WTC11 (cell line): Measurements from ENCODE around the gene CTXN3. TPM values are rescaled to one million over a fixed set of nuclear protein-coding genes. Genes with fewer than 3 reads are reported as not detected.

Source experiments
- ATAC-seq: fragments of 200-7000 bp; cut with Tn5 transposase; 2 replicates; pipeline ENCODE4 v1.10.0; 2021; ENCODE audit warnings: mild to moderate bottlenecking, moderate library complexity
- CTCF ChIA-PET: fragments of 300-600 bp; sonication (Branson Sonifier 250); formaldehyde crosslinking; loops from one replicate; lab custom pipeline; 2021; ENCODE audit warnings: antibody characterized with exemption; lab: Charles Lee
- POLR2A ChIA-PET: fragments of 350-600 bp; sonication (Branson Sonifier 250); formaldehyde crosslinking; loops from one replicate; lab custom pipeline; 2021; ENCODE audit warnings: antibody characterized with exemption; lab: Charles Lee
- DNase-seq: peaks from one replicate; pipeline ENCODE4 v3.0.0; 2021; ENCODE audit warnings: low spot score
- H3K27ac Mint-ChIP-seq: 2 replicates; pipeline ENCODE4 v1.8.0; 2021; ENCODE audit warnings: mixed read lengths
- H3K27me3 Mint-ChIP-seq: 2 replicates; pipeline ENCODE4 v1.8.0; 2021; ENCODE audit warnings: low read depth, mild to moderate bottlenecking, moderate library complexity, mixed read lengths
- H3K36me3 Mint-ChIP-seq: 2 replicates; pipeline ENCODE4 v1.8.0; 2021; ENCODE audit warnings: mixed read lengths
- H3K4me1 Mint-ChIP-seq: 2 replicates; pipeline ENCODE4 v1.8.0; 2022; ENCODE audit warnings: mixed read lengths
- H3K4me3 Mint-ChIP-seq: 2 replicates; pipeline ENCODE4 v1.8.0; 2021; ENCODE audit warnings: mild to moderate bottlenecking, moderate library complexity, mixed read lengths
- H3K9me3 Mint-ChIP-seq: 2 replicates; pipeline ENCODE4 v1.8.0; 2021; ENCODE audit warnings: mixed read lengths
- CBFB ChIP-seq: sonication (generic); formaldehyde crosslinking; IDR thresholded peaks from 2 replicates; pipeline ENCODE4 v1.8.1; 2022; ENCODE audit warnings: mild to moderate bottlenecking, low read depth, missing genetic modification reagents
- EMX1 ChIP-seq: fragments of 250-450 bp; sonication (Bioruptor Pico); IDR thresholded peaks from 2 replicates; pipeline ENCODE4 v1.8.0; 2021; ENCODE audit warnings: mild to moderate bottlenecking
- ESRRA ChIP-seq: sonication (generic); formaldehyde crosslinking; IDR thresholded peaks from 2 replicates; pipeline ENCODE4 v1.8.1; 2022; ENCODE audit warnings: mild to moderate bottlenecking, missing genetic modification reagents, borderline replicate concordance
- IRF2 ChIP-seq: sonication (generic); formaldehyde crosslinking; IDR thresholded peaks from 2 replicates; pipeline ENCODE4 v1.8.0; 2022; ENCODE audit warnings: low read depth, missing genetic modification reagents, borderline replicate concordance
- MXD4 ChIP-seq: fragments of 250-450 bp; sonication (Bioruptor Pico); IDR thresholded peaks from 2 replicates; pipeline ENCODE4 v1.8.0; 2021; ENCODE audit warnings: mild to moderate bottlenecking, moderate library complexity, borderline replicate concordance
- NFE2L1 ChIP-seq: sonication (generic); formaldehyde crosslinking; IDR thresholded peaks from 2 replicates; pipeline ENCODE4 v1.8.1; 2023; ENCODE audit warnings: missing genetic modification reagents
- OVOL2 ChIP-seq: fragments of 250-450 bp; sonication (Bioruptor Pico); IDR thresholded peaks from 2 replicates; pipeline ENCODE4 v1.9.0; 2021; ENCODE audit warnings: mild to moderate bottlenecking, borderline replicate concordance
- SMAD4 ChIP-seq: sonication (generic); formaldehyde crosslinking; IDR thresholded peaks from 2 replicates; pipeline ENCODE4 v1.8.0; 2022; ENCODE audit warnings: mild to moderate bottlenecking, missing genetic modification reagents
- TEAD1 ChIP-seq: sonication (generic); formaldehyde crosslinking; IDR thresholded peaks from 2 replicates; pipeline ENCODE4 v1.8.0; 2022; ENCODE audit warnings: mild to moderate bottlenecking, missing genetic modification reagents
- ZNF121 ChIP-seq: sonication (generic); formaldehyde crosslinking; IDR thresholded peaks from 2 replicates; pipeline ENCODE4 v1.8.0; 2023; ENCODE audit warnings: missing genetic modification reagents
- ZNF263 ChIP-seq: sonication (generic); formaldehyde crosslinking; IDR thresholded peaks from 2 replicates; pipeline ENCODE4 v1.8.1; 2022; ENCODE audit warnings: low read depth, mild to moderate bottlenecking, moderate library complexity, missing genetic modification reagents
- total RNA-seq: library from RNA; stranded (reverse); gene quantifications from 3 replicates; pipeline ENCODE4 v1.2.3, GENCODE V29; 2021
- TF ChIP-seq, protein P1 (sequence below): sonication (generic); formaldehyde crosslinking; IDR thresholded peaks from 2 replicates; pipeline ENCODE4 v1.8.1; 2022; ENCODE audit warnings: low read depth, mild to moderate bottlenecking, moderate library complexity, missing genetic modification reagents, borderline replicate concordance
- TF ChIP-seq, protein P2 (sequence below): sonication (generic); formaldehyde crosslinking; IDR thresholded peaks from 2 replicates; pipeline ENCODE4 v1.8.1; 2022; ENCODE audit warnings: missing genetic modification reagents, borderline replicate concordance
- TF ChIP-seq, protein P3 (sequence below): sonication (generic); formaldehyde crosslinking; IDR thresholded peaks from 2 replicates; pipeline ENCODE4 v1.8.1; 2022; ENCODE audit warnings: low read depth, missing genetic modification reagents, borderline replicate concordance
- TF ChIP-seq, protein P4 (sequence below): fragments of 250-450 bp; sonication (Bioruptor Pico); IDR thresholded peaks from 2 replicates; pipeline ENCODE4 v1.9.0; 2021; ENCODE audit warnings: moderate library complexity, mild to moderate bottlenecking, inconsistent platforms, borderline replicate concordance
- TF ChIP-seq, protein P5 (sequence below): sonication (generic); formaldehyde crosslinking; IDR thresholded peaks from 2 replicates; pipeline ENCODE4 v1.8.1; 2023; ENCODE audit warnings: mild to moderate bottlenecking, missing genetic modification reagents, moderate library complexity
- TF ChIP-seq, protein P6 (sequence below): sonication (generic); formaldehyde crosslinking; IDR thresholded peaks from 2 replicates; pipeline ENCODE4 v1.8.0; 2023; ENCODE audit warnings: missing genetic modification reagents, mild to moderate bottlenecking, borderline replicate concordance

Gene CTXN3
- total RNA-seq, 1 experiment from 2014 or later: not detected

DNA sequence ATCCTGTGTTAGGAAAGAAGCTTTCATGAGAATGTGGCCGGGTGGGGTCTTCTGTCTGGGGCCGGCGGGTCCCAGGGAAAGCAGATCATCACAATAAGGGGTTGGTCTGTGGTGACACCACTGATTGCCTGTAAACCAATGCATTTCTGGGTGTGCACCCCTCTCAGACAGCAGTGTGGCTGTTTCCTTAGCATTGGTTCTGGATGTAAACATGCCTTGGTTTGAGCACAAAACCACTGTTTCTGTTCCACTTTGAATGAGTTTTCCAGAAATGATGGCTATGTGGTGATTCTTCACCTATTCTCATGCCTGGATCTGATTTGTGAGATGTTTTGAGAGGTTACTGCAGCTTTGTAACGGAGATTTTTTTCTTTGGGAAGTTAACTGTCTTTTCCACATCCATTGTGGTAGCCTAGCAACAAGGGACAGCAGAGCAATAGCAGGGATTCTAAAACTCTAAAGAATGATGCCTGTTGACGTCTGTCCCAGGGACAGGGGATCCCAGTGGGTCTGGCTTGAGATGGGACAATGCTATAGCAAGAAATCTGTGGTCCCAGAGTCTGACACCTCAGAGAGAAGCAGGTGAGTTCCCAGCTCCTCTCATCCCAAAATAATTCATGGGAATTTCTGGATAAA is 54.2 kb downstream of the CTXN3 start, which contains the start of gene CCDC192:
Gene CCDC192 (plus strand): TSS at position 466 of the 636 bp plus-strand sequence. CDS start 55 bp downstream, at position 521.
- DNase-seq (no peak), ATAC-seq (peak; percentile 60)
- POLR2A ChIA-PET: interaction anchor here (0.8 kb wide), 1 partner anchor 91 kb away, joined by 3 read pairs; no protein-coding TSS in a partner anchor
- TF ChIP-seq OVOL2 (CRISPR knock-in tag) (no peak), SMAD4 (no peak), ZNF121 (CRISPR knock-in tag) (no peak)
- TF ChIP-seq, protein P1, sequence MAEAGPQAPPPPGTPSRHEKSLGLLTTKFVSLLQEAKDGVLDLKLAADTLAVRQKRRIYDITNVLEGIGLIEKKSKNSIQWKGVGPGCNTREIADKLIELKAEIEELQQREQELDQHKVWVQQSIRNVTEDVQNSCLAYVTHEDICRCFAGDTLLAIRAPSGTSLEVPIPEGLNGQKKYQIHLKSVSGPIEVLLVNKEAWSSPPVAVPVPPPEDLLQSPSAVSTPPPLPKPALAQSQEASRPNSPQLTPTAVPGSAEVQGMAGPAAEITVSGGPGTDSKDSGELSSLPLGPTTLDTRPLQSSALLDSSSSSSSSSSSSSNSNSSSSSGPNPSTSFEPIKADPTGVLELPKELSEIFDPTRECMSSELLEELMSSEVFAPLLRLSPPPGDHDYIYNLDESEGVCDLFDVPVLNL (CRISPR knock-in tag): no peak
- no peaks in the 10 kb centered on the region for H3K9me3 Mint-ChIP-seq
- peaks cover 9% of the 10 kb centered on the region for H3K4me1 Mint-ChIP-seq
- H3K4me3 Mint-ChIP-seq: no peak within 1 kb of the TSS
- H3K36me3 Mint-ChIP-seq: no peaks in the 10 kb centered on the region
- no peak within 1 kb of the TSS; the same call in 1 of the 2 replicates for H3K27ac Mint-ChIP-seq
- no peaks in the 10 kb centered on the region for H3K27me3 Mint-ChIP-seq
- CTCF ChIA-PET: no interaction called here

DNA sequence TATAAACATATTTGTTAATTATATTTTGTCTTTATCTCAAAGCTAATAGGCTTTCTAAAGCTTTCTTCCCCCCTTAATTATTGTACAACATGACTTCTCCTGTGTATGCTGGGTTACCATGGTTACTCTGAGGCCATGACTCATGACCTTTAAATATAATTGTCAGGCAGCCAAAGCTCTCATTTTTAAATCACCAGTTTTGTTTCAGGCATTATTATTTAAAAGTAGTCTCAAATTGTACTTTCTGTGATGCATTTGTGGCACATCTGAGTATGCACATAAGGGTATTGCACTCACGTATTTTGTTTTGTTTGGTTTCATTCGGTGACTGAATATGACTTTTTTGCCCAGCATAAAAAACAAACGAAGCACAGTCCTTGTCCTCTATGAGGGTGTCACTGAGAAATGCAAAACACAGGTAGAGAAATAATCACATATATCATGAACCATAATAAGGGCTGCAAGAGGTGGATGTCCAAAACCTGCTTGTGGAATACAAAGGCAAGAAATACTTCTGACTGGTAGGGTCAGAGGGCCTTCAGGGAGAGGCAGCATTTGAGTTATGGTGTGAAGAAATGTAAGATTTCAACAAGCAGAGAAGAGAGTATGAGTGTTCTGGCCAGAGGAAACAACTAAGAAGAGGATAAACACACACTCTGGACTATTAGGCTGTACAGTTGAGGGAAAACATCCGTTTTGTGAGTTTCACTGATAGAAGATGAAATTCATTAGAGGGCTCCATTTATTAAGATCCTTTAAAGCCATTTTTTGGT is 56.4 kb downstream of the CTXN3 start:
- POLR2A ChIA-PET: no interaction called here
- H3K27me3 Mint-ChIP-seq: no peaks in the 10 kb centered on the region
- TF ChIP-seq, protein P2, sequence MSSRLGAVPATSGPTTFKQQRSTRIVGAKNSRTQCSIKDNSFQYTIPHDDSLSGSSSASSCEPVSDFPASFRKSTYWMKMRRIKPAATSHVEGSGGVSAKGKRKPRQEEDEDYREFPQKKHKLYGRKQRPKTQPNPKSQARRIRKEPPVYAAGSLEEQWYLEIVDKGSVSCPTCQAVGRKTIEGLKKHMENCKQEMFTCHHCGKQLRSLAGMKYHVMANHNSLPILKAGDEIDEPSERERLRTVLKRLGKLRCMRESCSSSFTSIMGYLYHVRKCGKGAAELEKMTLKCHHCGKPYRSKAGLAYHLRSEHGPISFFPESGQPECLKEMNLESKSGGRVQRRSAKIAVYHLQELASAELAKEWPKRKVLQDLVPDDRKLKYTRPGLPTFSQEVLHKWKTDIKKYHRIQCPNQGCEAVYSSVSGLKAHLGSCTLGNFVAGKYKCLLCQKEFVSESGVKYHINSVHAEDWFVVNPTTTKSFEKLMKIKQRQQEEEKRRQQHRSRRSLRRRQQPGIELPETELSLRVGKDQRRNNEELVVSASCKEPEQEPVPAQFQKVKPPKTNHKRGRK (CRISPR knock-in tag): no peak
- TF ChIP-seq MXD4: no peak
- TF ChIP-seq, protein P3, sequence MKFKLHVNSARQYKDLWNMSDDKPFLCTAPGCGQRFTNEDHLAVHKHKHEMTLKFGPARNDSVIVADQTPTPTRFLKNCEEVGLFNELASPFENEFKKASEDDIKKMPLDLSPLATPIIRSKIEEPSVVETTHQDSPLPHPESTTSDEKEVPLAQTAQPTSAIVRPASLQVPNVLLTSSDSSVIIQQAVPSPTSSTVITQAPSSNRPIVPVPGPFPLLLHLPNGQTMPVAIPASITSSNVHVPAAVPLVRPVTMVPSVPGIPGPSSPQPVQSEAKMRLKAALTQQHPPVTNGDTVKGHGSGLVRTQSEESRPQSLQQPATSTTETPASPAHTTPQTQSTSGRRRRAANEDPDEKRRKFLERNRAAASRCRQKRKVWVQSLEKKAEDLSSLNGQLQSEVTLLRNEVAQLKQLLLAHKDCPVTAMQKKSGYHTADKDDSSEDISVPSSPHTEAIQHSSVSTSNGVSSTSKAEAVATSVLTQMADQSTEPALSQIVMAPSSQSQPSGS (CRISPR knock-in tag): no peak
- TF ChIP-seq NFE2L1 (CRISPR knock-in tag): no peak
- TF ChIP-seq ZNF263 (CRISPR knock-in tag): no peak
- TF ChIP-seq, protein P4, sequence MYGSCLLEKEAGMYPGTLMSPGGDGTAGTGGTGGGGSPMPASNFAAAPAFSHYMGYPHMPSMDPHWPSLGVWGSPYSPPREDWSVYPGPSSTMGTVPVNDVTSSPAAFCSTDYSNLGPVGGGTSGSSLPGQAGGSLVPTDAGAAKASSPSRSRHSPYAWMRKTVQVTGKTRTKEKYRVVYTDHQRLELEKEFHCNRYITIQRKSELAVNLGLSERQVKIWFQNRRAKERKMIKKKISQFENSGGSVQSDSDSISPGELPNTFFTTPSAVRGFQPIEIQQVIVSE: no peak
- TF ChIP-seq IRF2: no peak
- TF ChIP-seq, protein P5, sequence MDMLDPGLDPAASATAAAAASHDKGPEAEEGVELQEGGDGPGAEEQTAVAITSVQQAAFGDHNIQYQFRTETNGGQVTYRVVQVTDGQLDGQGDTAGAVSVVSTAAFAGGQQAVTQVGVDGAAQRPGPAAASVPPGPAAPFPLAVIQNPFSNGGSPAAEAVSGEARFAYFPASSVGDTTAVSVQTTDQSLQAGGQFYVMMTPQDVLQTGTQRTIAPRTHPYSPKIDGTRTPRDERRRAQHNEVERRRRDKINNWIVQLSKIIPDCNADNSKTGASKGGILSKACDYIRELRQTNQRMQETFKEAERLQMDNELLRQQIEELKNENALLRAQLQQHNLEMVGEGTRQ (CRISPR knock-in tag): no peak
- no peak for TF ChIP-seq EMX1
- TF ChIP-seq, all 79 proteins: peak for 0
- ATAC-seq (peak; percentile 24; the same call in 1 of the 2 replicates), DNase-seq (no peak)
- Mint-ChIP-seq H3K36me3 (no peaks in the 10 kb centered on the region), H3K27ac (no peak overlapping the region), H3K9me3 (no peaks in the 10 kb centered on the region), H3K4me1 (peaks cover 9% of the 10 kb centered on the region), H3K4me3 (no peak overlapping the region)
- CTCF ChIA-PET: no interaction called here

DNA sequence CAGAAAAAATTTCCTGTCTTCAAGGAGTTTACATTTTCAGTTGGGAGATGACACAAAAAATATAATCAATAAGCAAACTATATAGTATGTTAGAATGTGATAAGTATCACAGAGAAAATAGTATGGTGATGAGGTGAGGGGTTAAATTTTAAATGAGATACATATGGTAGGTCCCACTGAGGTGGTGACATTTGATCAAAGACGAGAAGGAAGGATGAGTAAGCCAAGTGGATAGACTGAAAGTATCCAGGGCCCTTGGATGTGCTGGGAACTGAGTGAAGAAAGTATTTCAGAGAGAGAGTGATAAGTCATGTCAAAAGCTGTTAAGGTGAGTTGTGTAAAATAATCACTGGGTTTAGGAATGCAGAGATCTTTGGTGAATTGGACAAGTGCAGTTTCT is 57.8 kb downstream of the CTXN3 start:
- DNase-seq (no peak), ATAC-seq (no peak)
- H3K4me1 Mint-ChIP-seq: peaks cover 9% of the 10 kb centered on the region
- H3K27me3 Mint-ChIP-seq: no peaks in the 10 kb centered on the region
- POLR2A ChIA-PET: no interaction called here
- CTCF ChIA-PET: no interaction called here
- H3K27ac Mint-ChIP-seq: no peak overlapping the region
- no peaks in the 10 kb centered on the region for H3K36me3 Mint-ChIP-seq
- H3K4me3 Mint-ChIP-seq: no peak overlapping the region
- no peak for TF ChIP-seq TEAD1 (CRISPR knock-in tag)
- no peak for TF ChIP-seq ESRRA (CRISPR knock-in tag)
- TF ChIP-seq SMAD4: no peak
- TF ChIP-seq CBFB (CRISPR knock-in tag): no peak
- TF ChIP-seq, protein P6, sequence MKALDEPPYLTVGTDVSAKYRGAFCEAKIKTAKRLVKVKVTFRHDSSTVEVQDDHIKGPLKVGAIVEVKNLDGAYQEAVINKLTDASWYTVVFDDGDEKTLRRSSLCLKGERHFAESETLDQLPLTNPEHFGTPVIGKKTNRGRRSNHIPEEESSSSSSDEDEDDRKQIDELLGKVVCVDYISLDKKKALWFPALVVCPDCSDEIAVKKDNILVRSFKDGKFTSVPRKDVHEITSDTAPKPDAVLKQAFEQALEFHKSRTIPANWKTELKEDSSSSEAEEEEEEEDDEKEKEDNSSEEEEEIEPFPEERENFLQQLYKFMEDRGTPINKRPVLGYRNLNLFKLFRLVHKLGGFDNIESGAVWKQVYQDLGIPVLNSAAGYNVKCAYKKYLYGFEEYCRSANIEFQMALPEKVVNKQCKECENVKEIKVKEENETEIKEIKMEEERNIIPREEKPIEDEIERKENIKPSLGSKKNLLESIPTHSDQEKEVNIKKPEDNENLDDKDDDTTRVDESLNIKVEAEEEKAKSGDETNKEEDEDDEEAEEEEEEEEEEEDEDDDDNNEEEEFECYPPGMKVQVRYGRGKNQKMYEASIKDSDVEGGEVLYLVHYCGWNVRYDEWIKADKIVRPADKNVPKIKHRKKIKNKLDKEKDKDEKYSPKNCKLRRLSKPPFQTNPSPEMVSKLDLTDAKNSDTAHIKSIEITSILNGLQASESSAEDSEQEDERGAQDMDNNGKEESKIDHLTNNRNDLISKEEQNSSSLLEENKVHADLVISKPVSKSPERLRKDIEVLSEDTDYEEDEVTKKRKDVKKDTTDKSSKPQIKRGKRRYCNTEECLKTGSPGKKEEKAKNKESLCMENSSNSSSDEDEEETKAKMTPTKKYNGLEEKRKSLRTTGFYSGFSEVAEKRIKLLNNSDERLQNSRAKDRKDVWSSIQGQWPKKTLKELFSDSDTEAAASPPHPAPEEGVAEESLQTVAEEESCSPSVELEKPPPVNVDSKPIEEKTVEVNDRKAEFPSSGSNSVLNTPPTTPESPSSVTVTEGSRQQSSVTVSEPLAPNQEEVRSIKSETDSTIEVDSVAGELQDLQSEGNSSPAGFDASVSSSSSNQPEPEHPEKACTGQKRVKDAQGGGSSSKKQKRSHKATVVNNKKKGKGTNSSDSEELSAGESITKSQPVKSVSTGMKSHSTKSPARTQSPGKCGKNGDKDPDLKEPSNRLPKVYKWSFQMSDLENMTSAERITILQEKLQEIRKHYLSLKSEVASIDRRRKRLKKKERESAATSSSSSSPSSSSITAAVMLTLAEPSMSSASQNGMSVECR (CRISPR knock-in tag): no peak
- TF ChIP-seq, all 79 proteins: peak for 0
- H3K9me3 Mint-ChIP-seq: no peaks in the 10 kb centered on the region
